Measurements from ENCODE around the gene LIPM. TPM values are rescaled to one million over a fixed set of nuclear protein-coding genes. Genes with fewer than 3 reads are reported as not detected.
A peak's percentile ranks its signal among the peaks of the same experiment; 100 is the strongest.

LIPM gene
- total RNA-seq, 4 donors from 2014 or later = not detected

DNA sequence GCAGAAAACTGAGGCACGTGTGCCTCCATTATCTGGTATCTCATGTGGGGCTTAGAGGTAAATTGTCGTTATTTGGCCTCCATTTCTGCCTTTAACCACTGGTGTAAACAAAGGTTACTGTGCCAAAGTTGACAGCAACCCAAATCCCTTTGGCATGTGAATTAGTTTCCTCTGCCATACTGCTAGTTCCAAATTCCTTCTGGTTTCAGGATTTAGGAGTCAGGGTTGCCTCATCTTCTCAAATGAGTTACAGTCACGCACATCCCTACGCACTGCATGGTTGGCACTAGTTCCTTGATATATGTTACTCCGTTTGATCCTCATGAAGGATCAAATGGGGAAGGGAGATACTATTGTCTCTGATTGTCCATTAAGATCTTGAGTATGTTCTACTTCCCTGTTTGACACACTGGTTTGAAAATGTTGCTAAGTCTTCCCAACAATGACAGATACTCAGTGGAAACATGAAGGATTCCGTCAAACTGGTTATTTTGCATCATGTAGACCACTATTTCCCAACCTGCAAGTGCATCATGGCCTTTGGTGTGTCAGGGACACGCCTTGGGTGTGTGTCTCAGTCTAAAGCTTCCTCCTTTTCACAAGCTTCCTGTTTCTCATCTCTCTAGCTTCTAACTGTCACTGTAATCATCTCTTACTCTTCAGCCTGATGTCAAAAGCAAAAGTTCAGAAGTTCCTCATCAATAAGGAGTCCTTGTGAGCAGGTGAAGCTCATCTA lies 43.0 kb upstream of the LIPM start, which contains the start of gene LIPN:
TSS of gene LIPN (plus strand) at position 655 of the 736 bp plus-strand sequence. CDS start 1,386 bp downstream, outside the sequence.
- H3K9me3 ChIP-seq = no peaks in the 10 kb centered on the region
- H3K4me3 ChIP-seq = no peak within 1 kb of the TSS
- ATAC-seq (no peak), DNase-seq (peak in 1 of 2 donors; percentile 15)
- in situ Hi-C loops (cut with MboI; ENCODE audit: low sequenced_read_pairs in 4 of 4) (no loop called here), intact Hi-C loops (cut with DNase I; ENCODE audit: low total_unique reads) (no loop called here)
- TF ChIP-seq POLR2A (IDR thresholded peaks at IDR 0.05) = no peak
- TF ChIP-seq, protein P1, sequence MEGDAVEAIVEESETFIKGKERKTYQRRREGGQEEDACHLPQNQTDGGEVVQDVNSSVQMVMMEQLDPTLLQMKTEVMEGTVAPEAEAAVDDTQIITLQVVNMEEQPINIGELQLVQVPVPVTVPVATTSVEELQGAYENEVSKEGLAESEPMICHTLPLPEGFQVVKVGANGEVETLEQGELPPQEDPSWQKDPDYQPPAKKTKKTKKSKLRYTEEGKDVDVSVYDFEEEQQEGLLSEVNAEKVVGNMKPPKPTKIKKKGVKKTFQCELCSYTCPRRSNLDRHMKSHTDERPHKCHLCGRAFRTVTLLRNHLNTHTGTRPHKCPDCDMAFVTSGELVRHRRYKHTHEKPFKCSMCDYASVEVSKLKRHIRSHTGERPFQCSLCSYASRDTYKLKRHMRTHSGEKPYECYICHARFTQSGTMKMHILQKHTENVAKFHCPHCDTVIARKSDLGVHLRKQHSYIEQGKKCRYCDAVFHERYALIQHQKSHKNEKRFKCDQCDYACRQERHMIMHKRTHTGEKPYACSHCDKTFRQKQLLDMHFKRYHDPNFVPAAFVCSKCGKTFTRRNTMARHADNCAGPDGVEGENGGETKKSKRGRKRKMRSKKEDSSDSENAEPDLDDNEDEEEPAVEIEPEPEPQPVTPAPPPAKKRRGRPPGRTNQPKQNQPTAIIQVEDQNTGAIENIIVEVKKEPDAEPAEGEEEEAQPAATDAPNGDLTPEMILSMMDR (IDR thresholded peaks at IDR 0.05 in 4 of 5, conservative IDR thresholded peaks at IDR 0.05 in 1 of 5) = no peak
- H3K27me3 ChIP-seq = no peaks in the 10 kb centered on the region
- no peaks in the 10 kb centered on the region for H3K36me3 ChIP-seq
- no peaks in the 10 kb centered on the region for H3K4me1 ChIP-seq
- no peak within 1 kb of the TSS for H3K27ac ChIP-seq

DNA sequence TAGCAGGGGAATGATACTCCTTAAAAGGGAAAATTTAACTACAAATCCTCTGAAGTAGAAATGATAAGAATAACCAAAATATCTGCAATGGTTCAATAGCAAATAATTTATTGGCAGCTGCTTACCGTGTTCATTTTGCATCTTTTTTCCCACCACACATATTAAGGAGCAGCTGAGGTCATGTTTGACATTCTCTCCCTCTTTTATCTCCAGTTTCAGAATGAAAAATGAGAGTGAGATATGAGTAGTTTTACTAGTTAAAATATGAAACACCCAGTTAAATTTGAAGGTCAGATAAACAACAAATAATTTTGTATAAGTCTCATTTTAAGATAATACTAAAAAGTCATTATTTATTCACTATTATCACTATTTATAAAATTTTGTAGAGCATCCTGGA lies 39.6 kb upstream of the LIPM start:
- no peak overlapping the region for H3K27ac ChIP-seq
- TF ChIP-seq, protein P1 (IDR thresholded peaks at IDR 0.05 in 4 of 5, conservative IDR thresholded peaks at IDR 0.05 in 1 of 5) = no peak
- TF ChIP-seq POLR2A (IDR thresholded peaks at IDR 0.05) = no peak
- ATAC-seq = no peak
- no peak for DNase-seq
- H3K27me3 ChIP-seq = no peaks in the 10 kb centered on the region
- in situ Hi-C loops (cut with MboI; ENCODE audit: low sequenced_read_pairs in 4 of 4) (no loop called here), intact Hi-C loops (cut with DNase I; ENCODE audit: low total_unique reads) (no loop called here)
- H3K36me3 ChIP-seq = no peaks in the 10 kb centered on the region
- no peaks in the 10 kb centered on the region for H3K9me3 ChIP-seq
- H3K4me1 ChIP-seq = no peaks in the 10 kb centered on the region
- H3K4me3 ChIP-seq = no peak overlapping the region

DNA sequence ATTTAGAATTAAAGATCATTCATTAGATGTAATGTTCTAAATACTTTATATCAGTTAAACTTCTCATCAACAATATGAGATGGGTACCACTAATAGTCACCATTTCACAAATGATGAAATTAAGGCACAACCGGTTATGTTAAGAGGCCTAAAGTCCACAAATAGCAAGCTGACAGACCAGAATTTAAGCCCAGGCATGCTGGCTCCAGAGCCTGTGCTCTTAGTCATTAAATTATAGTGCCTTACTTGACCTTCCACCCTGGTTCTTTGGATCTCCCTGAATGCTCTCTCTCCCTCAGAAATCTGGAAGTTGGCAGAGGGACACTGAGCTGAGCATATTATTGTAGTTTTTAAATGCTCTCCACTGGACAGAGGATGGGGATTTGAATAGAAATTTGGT lies 39.1 kb upstream of the LIPM start:
- no peak for TF ChIP-seq POLR2A (IDR thresholded peaks at IDR 0.05)
- TF ChIP-seq, protein P1 (IDR thresholded peaks at IDR 0.05 in 4 of 5, conservative IDR thresholded peaks at IDR 0.05 in 1 of 5) = no peak
- ATAC-seq (no peak), DNase-seq (no peak)
- Histone ChIP-seq H3K4me1 (no peaks in the 10 kb centered on the region), H3K27ac (no peak overlapping the region), H3K27me3 (no peaks in the 10 kb centered on the region), H3K9me3 (no peaks in the 10 kb centered on the region), H3K4me3 (no peak overlapping the region), H3K36me3 (no peaks in the 10 kb centered on the region)
- intact Hi-C loops (cut with DNase I; ENCODE audit: low total_unique reads) (no loop called here), in situ Hi-C loops (cut with MboI; ENCODE audit: low sequenced_read_pairs in 4 of 4) (no loop called here)

DNA sequence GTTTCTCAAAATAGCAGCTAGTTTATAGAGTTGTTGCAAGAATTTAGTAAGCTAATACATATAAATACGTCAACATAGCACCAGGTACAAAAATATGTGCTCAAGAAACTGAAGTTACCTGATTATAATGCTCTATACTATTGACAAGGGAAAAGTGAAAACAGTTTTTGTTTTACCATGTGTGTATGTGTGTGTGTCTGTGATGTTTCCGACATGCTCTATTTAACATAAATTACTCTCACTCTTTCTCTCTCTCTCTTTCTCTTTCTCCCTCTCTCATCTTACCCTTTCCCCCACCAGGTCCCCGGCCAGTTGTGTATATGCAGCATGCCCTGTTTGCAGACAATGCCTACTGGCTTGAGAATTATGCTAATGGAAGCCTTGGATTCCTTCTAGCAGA lies 38.4 kb upstream of the LIPM start:
- ATAC-seq = no peak
- H3K4me3 ChIP-seq = no peak overlapping the region
- no peak for DNase-seq
- in situ Hi-C loops (cut with MboI; ENCODE audit: low sequenced_read_pairs in 4 of 4) (no loop called here), intact Hi-C loops (cut with DNase I; ENCODE audit: low total_unique reads) (no loop called here)
- TF ChIP-seq POLR2A (IDR thresholded peaks at IDR 0.05) = no peak
- TF ChIP-seq, protein P1 (IDR thresholded peaks at IDR 0.05 in 4 of 5, conservative IDR thresholded peaks at IDR 0.05 in 1 of 5) = no peak
- H3K27ac ChIP-seq = no peak overlapping the region
- no peaks in the 10 kb centered on the region for H3K4me1 ChIP-seq
- H3K27me3 ChIP-seq = no peaks in the 10 kb centered on the region
- H3K9me3 ChIP-seq = no peaks in the 10 kb centered on the region
- H3K36me3 ChIP-seq = no peaks in the 10 kb centered on the region

All from gastrocnemius medialis (tissue), 4 donors.